Measurements from ENCODE around the gene CDK8.

The CDK8 gene

DNA sequence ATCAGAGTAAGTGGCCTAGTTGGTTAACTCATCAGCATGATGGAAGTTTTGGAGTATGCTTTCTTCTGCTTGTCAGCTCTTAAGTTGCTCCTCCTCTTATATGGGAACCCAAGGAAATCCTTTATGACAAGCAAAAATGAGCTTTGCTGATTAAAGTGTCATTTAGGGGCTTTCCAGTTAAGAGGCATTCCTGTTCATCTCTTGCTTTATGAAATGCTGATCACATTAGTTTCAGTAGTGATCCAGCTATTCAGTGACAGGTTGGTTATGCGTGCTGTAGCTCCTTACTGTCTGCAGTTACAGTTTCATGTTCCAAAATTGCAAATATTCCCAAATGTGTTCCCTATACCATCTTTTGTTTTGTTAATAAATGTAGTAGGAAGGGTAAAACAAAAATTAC, 146.6 kb downstream of the CDK8 start:
- H3K36me3 ChIP-seq (ENCODE audit: insufficient read depth, insufficient read length, low read length): peaks cover 28% of the 10 kb centered on the region
- no peak overlapping the region for H3K4me3 ChIP-seq (ENCODE audit: insufficient read length, low read depth)
- H3K27me3 ChIP-seq (ENCODE audit: insufficient read depth, insufficient read length): no peaks in the 10 kb centered on the region
- no peak overlapping the region for H3K9ac ChIP-seq (ENCODE audit: insufficient read length, low read depth)
- DNase-seq (ENCODE audit: low read depth, low spot score): no peak
- H3K9me3 ChIP-seq (ENCODE audit: insufficient read depth, low read length): no peaks in the 10 kb centered on the region
- no peaks in the 10 kb centered on the region for H3K4me1 ChIP-seq (ENCODE audit: insufficient read depth, insufficient read length)
- no peak for TF ChIP-seq YY1 (IDR thresholded peaks at IDR 0.05; ENCODE audit: insufficient read depth, insufficient read length)
- TF ChIP-seq SUZ12 (IDR thresholded peaks at IDR 0.05; ENCODE audit: extremely low read depth, insufficient read depth, insufficient read length): no peak
- TF ChIP-seq ZNF274 (IDR thresholded peaks at IDR 0.05; ENCODE audit: low read depth, low read length): no peak

DNA sequence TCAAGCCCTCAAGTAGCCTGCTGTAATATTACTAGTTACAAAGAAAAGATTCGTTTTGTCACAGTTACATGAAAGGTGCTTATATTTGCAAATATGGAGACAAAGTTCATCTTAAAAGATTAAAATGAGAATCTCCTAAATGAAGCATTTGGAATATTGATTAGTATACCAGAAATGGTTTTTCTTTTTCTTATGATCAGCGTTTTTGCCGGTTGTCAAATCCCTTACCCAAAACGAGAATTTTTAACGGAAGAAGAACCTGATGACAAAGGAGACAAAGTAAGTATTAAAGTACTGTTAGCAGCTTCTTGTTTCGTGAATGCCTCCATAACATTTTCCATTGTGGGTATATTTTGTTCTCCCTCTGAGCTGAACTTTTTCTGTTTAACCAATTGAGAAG, 147.1 kb downstream of the CDK8 start:
- Histone ChIP-seq H3K36me3 (ENCODE audit: insufficient read depth, insufficient read length, low read length) (peaks cover 28% of the 10 kb centered on the region), H3K9me3 (ENCODE audit: insufficient read depth, low read length) (no peaks in the 10 kb centered on the region), H3K9ac (ENCODE audit: insufficient read length, low read depth) (no peak overlapping the region), H3K27me3 (ENCODE audit: insufficient read depth, insufficient read length) (no peaks in the 10 kb centered on the region), H3K4me1 (ENCODE audit: insufficient read depth, insufficient read length) (no peaks in the 10 kb centered on the region), H3K4me3 (ENCODE audit: insufficient read length, low read depth) (no peak overlapping the region)
- no peak for TF ChIP-seq ZNF274 (IDR thresholded peaks at IDR 0.05; ENCODE audit: low read depth, low read length)
- TF ChIP-seq SUZ12 (IDR thresholded peaks at IDR 0.05; ENCODE audit: extremely low read depth, insufficient read depth, insufficient read length): no peak
- no peak for TF ChIP-seq YY1 (IDR thresholded peaks at IDR 0.05; ENCODE audit: insufficient read depth, insufficient read length)
- DNase-seq (ENCODE audit: low read depth, low spot score): no peak

- DNase-seq (ENCODE audit: low read depth, low spot score): no peak
- Histone ChIP-seq H3K9me3 (ENCODE audit: insufficient read depth, low read length) (no peaks in the 10 kb centered on the region), H3K36me3 (ENCODE audit: insufficient read depth, insufficient read length, low read length) (peaks cover 28% of the 10 kb centered on the region), H3K27me3 (ENCODE audit: insufficient read depth, insufficient read length) (no peaks in the 10 kb centered on the region), H3K9ac (ENCODE audit: insufficient read length, low read depth) (no peak overlapping the region), H3K4me1 (ENCODE audit: insufficient read depth, insufficient read length) (no peaks in the 10 kb centered on the region), H3K4me3 (ENCODE audit: insufficient read length, low read depth) (no peak overlapping the region)
- no peak for TF ChIP-seq ZNF274 (IDR thresholded peaks at IDR 0.05; ENCODE audit: low read depth, low read length)
- TF ChIP-seq SUZ12 (IDR thresholded peaks at IDR 0.05; ENCODE audit: extremely low read depth, insufficient read depth, insufficient read length): no peak
- TF ChIP-seq YY1 (IDR thresholded peaks at IDR 0.05; ENCODE audit: insufficient read depth, insufficient read length): no peak
These were observed 147.7 kb downstream of the CDK8 start for GRCh38 chr13:26401578-26402021.

- no peak for DNase-seq (ENCODE audit: low read depth, low spot score)
- peaks cover 15% of the 10 kb centered on the region for H3K36me3 ChIP-seq (ENCODE audit: insufficient read depth, insufficient read length, low read length)
- H3K4me3 ChIP-seq (ENCODE audit: insufficient read length, low read depth): no peak overlapping the region
- H3K27me3 ChIP-seq (ENCODE audit: insufficient read depth, insufficient read length): no peaks in the 10 kb centered on the region
- H3K9ac ChIP-seq (ENCODE audit: insufficient read length, low read depth): no peak overlapping the region
- no peaks in the 10 kb centered on the region for H3K4me1 ChIP-seq (ENCODE audit: insufficient read depth, insufficient read length)
- H3K9me3 ChIP-seq (ENCODE audit: insufficient read depth, low read length): no peaks in the 10 kb centered on the region
- no peak for TF ChIP-seq SUZ12 (IDR thresholded peaks at IDR 0.05; ENCODE audit: extremely low read depth, insufficient read depth, insufficient read length)
- TF ChIP-seq ZNF274 (IDR thresholded peaks at IDR 0.05; ENCODE audit: low read depth, low read length): no peak
- TF ChIP-seq YY1 (IDR thresholded peaks at IDR 0.05; ENCODE audit: insufficient read depth, insufficient read length): no peak
These were observed 152.9 kb downstream of the CDK8 start for GRCh38 chr13:26406791-26407190.

- Histone ChIP-seq H3K9me3 (ENCODE audit: insufficient read depth, low read length) (no peaks in the 10 kb centered on the region), H3K4me1 (ENCODE audit: insufficient read depth, insufficient read length) (no peaks in the 10 kb centered on the region), H3K4me3 (ENCODE audit: insufficient read length, low read depth) (no peak overlapping the region), H3K9ac (ENCODE audit: insufficient read length, low read depth) (no peak overlapping the region), H3K36me3 (ENCODE audit: insufficient read depth, insufficient read length, low read length) (no peaks in the 10 kb centered on the region), H3K27me3 (ENCODE audit: insufficient read depth, insufficient read length) (no peaks in the 10 kb centered on the region)
- DNase-seq (ENCODE audit: low read depth, low spot score): no peak
- TF ChIP-seq SUZ12 (IDR thresholded peaks at IDR 0.05; ENCODE audit: extremely low read depth, insufficient read depth, insufficient read length): no peak
- TF ChIP-seq YY1 (IDR thresholded peaks at IDR 0.05; ENCODE audit: insufficient read depth, insufficient read length): no peak
- TF ChIP-seq ZNF274 (IDR thresholded peaks at IDR 0.05; ENCODE audit: low read depth, low read length): no peak
These were observed 157.3 kb downstream of the CDK8 start for GRCh38 chr13:26411206-26411605.

GRCh38 chr13:26412263-26412662, 158.3 kb downstream of the CDK8 start:
- Histone ChIP-seq H3K4me3 (ENCODE audit: insufficient read length, low read depth) (no peak overlapping the region), H3K9me3 (ENCODE audit: insufficient read depth, low read length) (no peaks in the 10 kb centered on the region), H3K9ac (ENCODE audit: insufficient read length, low read depth) (no peak overlapping the region), H3K36me3 (ENCODE audit: insufficient read depth, insufficient read length, low read length) (no peaks in the 10 kb centered on the region), H3K27me3 (ENCODE audit: insufficient read depth, insufficient read length) (no peaks in the 10 kb centered on the region), H3K4me1 (ENCODE audit: insufficient read depth, insufficient read length) (no peaks in the 10 kb centered on the region)
- TF ChIP-seq YY1 (IDR thresholded peaks at IDR 0.05; ENCODE audit: insufficient read depth, insufficient read length) (no peak), ZNF274 (IDR thresholded peaks at IDR 0.05; ENCODE audit: low read depth, low read length) (no peak), SUZ12 (IDR thresholded peaks at IDR 0.05; ENCODE audit: extremely low read depth, insufficient read depth, insufficient read length) (no peak)
- DNase-seq (ENCODE audit: low read depth, low spot score): no peak

GRCh38 chr13:26412936-26413716, 159.2 kb downstream of the CDK8 start:
- no peaks in the 10 kb centered on the region for H3K36me3 ChIP-seq (ENCODE audit: insufficient read depth, insufficient read length, low read length)
- no peak for TF ChIP-seq YY1 (IDR thresholded peaks at IDR 0.05; ENCODE audit: insufficient read depth, insufficient read length)
- no peak for TF ChIP-seq ZNF274 (IDR thresholded peaks at IDR 0.05; ENCODE audit: low read depth, low read length)
- TF ChIP-seq SUZ12 (IDR thresholded peaks at IDR 0.05; ENCODE audit: extremely low read depth, insufficient read depth, insufficient read length): no peak

More at GRCh38 chr13:26412936-26413716, 159.2 kb downstream of the CDK8 start:
- Histone ChIP-seq H3K9ac (ENCODE audit: insufficient read length, low read depth) (no peak overlapping the region), H3K4me1 (ENCODE audit: insufficient read depth, insufficient read length) (no peaks in the 10 kb centered on the region), H3K27me3 (ENCODE audit: insufficient read depth, insufficient read length) (no peaks in the 10 kb centered on the region), H3K9me3 (ENCODE audit: insufficient read depth, low read length) (no peaks in the 10 kb centered on the region), H3K4me3 (ENCODE audit: insufficient read length, low read depth) (no peak overlapping the region)
- no peak for DNase-seq (ENCODE audit: low read depth, low spot score)

All from NT2/D1 (cell line).